Colonic mucosa (tissue), 4 donors: ENCODE data around the gene ZDHHC22. TPM values are rescaled to one million over a fixed set of nuclear protein-coding genes. Genes with fewer than 3 reads are reported as not detected.

Source experiments
- DNase-seq: peaks from one replicate; pipeline ENCODE4 v3.0.0-alpha.2; 2020
- H3K27ac ChIP-seq: fragments of 200-600 bp; one replicate; pipeline ENCODE4 v1.8.0; 2021
- H3K27me3 ChIP-seq: fragments of 200-600 bp; one replicate; pipeline ENCODE4 v1.8.0; 2021
- H3K36me3 ChIP-seq: fragments of 200-600 bp; one replicate; pipeline ENCODE4 v1.8.0; 2021
- H3K4me1 ChIP-seq: fragments of 200-600 bp; one replicate; pipeline ENCODE4 v1.8.0; 2021; ENCODE audit warnings: mild to moderate bottlenecking
- H3K4me3 ChIP-seq: fragments of 200-600 bp; one replicate; pipeline ENCODE4 v1.8.0; 2021
- H3K9ac ChIP-seq, 2 donors: one replicate each; pipeline ENCODE4 v1.7.0; 2013; ENCODE audit warnings: control low read depth in 2 of 2, low read depth in 2 of 2, low read length in 2 of 2
- H3K9me3 ChIP-seq: fragments of 200-600 bp; one replicate; pipeline ENCODE4 v1.8.0; 2021
- CTCF ChIP-seq: fragments of 200-600 bp; IDR thresholded peaks from one replicate; pipeline ENCODE4 v1.8.0; 2022; ENCODE audit warnings: antibody characterized with exemption, mild to moderate bottlenecking
- intact Hi-C: fragments of 100-400 bp; cut with DNase I; formaldehyde crosslinking; loops from one replicate; pipeline ENCODE4 v1.14.1; 2022
- total RNA-seq, 2 donors: library from RNA; stranded (reverse); fragmentation: NEBNext Ultra II Directional in 1 of 2; extraction: Animal tissue kit (Norgen Biotek cat#: 25700) in 1 of 2; gene quantifications; one replicate each; pipeline ENCODE4 v1.2.1, GENCODE V29; 2021
- donor health status: healthy.
- donor health status: DM: no; HTN: no; CAD: no.
- donor health status: DM: no; HTN: no; CAD: no.

Gene ZDHHC22
- under 1 TPM; 0.07 to 0.42 TPM for total RNA-seq

- Histone ChIP-seq H3K4me3 (peak within 1 kb of the TSS; percentile 17), H3K9me3 (no peaks in the 10 kb centered on the region), H3K36me3 (no peaks in the 10 kb centered on the region), H3K27me3 (peaks cover 45% of the 10 kb centered on the region), H3K27ac (no peak within 1 kb of the TSS), H3K4me1 (peaks cover 20% of the 10 kb centered on the region), H3K9ac (no peak within 1 kb of the TSS)
- peak; percentile 16 for TF ChIP-seq CTCF
- intact Hi-C loops = no loop called here
- DNase-seq = no peak
These were observed at the start of gene ZDHHC22 for GRCh38 chr14:77141214-77142004. Gene ZDHHC22 (minus strand): TSS chr14:77141791. CDS start chr14:77139738, 2,053 bp downstream.

DNA sequence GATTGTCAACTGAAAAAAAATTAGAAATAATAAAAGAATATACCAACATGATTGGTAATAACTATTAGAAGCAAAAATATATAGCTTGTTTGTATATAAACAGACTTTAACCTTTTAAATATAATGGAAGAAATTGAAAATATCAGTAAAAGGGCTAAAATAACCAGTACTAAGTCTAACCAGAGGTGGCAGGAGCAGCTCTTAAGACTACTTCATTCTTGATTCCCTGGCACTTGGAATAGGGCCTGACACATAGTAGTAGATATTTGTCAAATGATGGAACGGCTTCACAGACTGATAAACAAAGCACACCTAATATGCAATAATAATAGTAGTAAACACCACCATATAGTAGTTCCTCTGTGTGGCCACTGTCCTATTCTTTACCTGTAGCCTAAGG, 49.4 kb upstream of the ZDHHC22 start:
- no peak for TF ChIP-seq CTCF
- H3K4me1 ChIP-seq = no peaks in the 10 kb centered on the region
- no peak overlapping the region for H3K27ac ChIP-seq
- intact Hi-C loops = no loop called here
- no peak overlapping the region for H3K4me3 ChIP-seq
- no peaks in the 10 kb centered on the region for H3K27me3 ChIP-seq
- no peak overlapping the region for H3K9ac ChIP-seq
- no peaks in the 10 kb centered on the region for H3K9me3 ChIP-seq
- no peaks in the 10 kb centered on the region for H3K36me3 ChIP-seq
- no peak for DNase-seq

GRCh38 chr14:77189479-77189878, 47.9 kb upstream of the ZDHHC22 start:
- no peak for DNase-seq
- Histone ChIP-seq H3K4me1 (no peaks in the 10 kb centered on the region), H3K9me3 (no peaks in the 10 kb centered on the region), H3K4me3 (no peak overlapping the region), H3K27me3 (no peaks in the 10 kb centered on the region), H3K27ac (no peak overlapping the region), H3K36me3 (no peaks in the 10 kb centered on the region), H3K9ac (no peak overlapping the region)
- no peak for TF ChIP-seq CTCF
- intact Hi-C loops = no loop called here

GRCh38 chr14:77187649-77188012, 46.0 kb upstream of the ZDHHC22 start:
- H3K27me3 ChIP-seq = no peaks in the 10 kb centered on the region
- H3K4me1 ChIP-seq = peaks cover 5% of the 10 kb centered on the region
- no peak for DNase-seq
- intact Hi-C loops = no loop called here
- H3K9ac ChIP-seq = no peak overlapping the region
- H3K36me3 ChIP-seq = no peaks in the 10 kb centered on the region
- H3K27ac ChIP-seq = no peak overlapping the region
- H3K9me3 ChIP-seq = no peaks in the 10 kb centered on the region
- no peak overlapping the region for H3K4me3 ChIP-seq
- no peak for TF ChIP-seq CTCF

DNA sequence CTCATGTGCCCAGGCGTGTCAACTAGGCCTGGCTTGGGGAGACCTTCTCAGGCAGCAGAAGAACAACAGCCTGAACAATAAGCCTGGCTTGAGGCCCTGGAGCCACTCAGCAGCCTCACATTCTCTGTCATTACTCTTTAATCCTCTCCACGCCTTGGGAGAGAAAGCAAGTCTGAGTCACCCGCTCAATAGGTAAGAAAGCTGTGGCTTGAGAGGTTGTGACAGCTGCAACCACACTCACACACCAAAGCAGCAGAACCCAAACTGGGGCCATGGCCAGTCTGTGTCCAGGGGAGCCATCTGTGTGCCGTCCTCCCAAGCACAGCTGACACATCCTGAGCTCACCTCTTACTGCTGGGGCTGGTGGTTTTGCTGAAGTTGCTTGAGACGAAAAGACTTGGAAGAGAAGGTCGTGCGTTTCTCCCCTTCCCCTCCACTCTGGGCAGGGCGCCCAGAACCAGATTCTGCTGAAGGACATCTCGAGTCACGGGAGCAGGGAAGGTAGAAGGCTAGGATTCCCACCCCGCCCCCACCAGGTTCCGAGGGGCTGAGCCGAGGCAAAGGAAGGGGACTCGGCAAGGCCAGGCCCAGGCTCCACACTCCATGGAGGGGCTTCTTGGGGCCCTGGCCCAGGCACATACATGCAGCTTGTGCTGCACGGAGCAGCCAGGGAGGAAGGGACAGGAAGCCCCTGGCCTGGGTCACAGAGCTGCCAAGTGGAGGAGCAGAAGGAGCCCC, 45.5 kb upstream of the ZDHHC22 start:
- Histone ChIP-seq H3K27me3 (peaks cover 3% of the 10 kb centered on the region), H3K9me3 (no peaks in the 10 kb centered on the region), H3K27ac (no peak overlapping the region), H3K36me3 (no peaks in the 10 kb centered on the region), H3K9ac (no peak overlapping the region), H3K4me1 (peaks cover 5% of the 10 kb centered on the region), H3K4me3 (no peak overlapping the region)
- intact Hi-C loops = no loop called here
- no peak for DNase-seq
- no peak for TF ChIP-seq CTCF
